Activated T-cell treated with anti-CD3 and anti-CD28 coated beads, Interleukin-2, amount 50 U/mL, for 48 hours (primary cell): ENCODE results near the gene ERP29.
"Not testable (repeated sequence)": the region's sequence is repeated elsewhere in the genome, so short reads cannot be mapped to it uniquely, and the experiment has no call there.

Source experiments
- DNase-seq, 2 experiments: peaks; one replicate each; pipeline ENCODE4 v3.0.0-alpha.2; 2020

ERP29 gene

DNA sequence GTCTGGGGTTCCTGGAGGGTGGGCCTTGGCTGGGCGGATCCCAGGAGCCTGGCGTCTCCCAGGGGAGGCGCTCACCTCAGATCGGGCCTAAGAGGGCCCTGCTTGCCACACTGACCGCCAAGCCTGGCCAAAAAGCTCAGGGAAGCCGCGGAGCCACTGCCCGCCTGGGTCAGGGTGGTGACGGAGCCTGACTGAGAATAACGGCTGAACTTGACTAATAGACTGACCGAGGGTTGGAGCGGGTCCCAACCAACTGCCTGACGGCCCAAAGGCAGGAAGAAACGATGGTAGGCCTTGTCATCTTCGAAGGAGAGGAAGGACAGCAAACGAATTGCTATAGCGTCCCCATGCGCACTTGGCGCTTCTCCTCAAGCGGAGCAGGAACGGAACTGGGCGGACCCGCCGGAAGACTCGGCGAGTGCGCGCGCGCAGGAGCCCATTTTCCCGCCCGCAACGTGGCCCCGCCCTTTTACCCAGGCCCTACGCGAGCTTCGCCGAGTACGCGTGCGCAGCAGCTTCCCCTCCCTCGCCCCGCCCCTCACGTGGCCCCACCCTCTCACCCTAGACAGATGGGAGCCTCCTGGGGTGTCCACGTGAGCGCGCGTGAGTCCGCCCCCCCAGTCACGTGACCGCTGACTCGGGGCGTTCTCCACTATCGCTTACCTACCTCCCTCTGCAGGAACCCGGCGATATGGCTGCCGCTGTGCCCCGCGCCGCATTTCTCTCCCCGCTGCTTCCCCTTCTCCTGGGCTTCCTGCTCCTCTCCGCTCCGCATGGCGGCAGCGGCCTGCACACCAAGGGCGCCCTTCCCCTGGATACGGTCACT, at the start of gene ERP29, which contains the start of gene TMEM116:
TSS of gene ERP29 (plus strand) at position 652 of the 826 bp plus-strand sequence. CDS start at position 692, 40 bp downstream.
TSS of gene TMEM116 (minus strand) at position 391 of the 826 bp plus-strand sequence. CDS start 7,895 bp downstream, outside the sequence.
- DNase-seq = peak; percentile 100

DNA sequence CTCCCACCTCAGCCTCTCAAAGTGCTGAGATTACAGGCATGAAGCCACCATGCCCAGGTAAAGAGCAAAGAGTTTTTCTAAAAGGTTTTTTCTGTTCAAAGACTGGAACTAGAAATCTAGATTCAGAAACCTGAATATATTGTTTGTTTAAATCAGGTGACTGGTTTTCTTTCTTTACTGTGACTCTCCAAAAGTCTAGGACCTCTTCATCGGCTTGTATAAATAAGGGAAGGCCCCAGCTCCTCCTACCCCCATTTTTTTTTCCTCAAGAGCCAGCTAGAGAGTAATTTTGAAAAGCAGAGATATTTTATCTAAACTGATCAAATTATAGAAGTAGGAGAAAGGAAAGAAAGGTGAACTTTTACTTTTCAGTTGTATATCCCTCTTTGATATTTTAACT, 48.3 kb upstream of the ERP29 start:
- DNase-seq = no peak

DNA sequence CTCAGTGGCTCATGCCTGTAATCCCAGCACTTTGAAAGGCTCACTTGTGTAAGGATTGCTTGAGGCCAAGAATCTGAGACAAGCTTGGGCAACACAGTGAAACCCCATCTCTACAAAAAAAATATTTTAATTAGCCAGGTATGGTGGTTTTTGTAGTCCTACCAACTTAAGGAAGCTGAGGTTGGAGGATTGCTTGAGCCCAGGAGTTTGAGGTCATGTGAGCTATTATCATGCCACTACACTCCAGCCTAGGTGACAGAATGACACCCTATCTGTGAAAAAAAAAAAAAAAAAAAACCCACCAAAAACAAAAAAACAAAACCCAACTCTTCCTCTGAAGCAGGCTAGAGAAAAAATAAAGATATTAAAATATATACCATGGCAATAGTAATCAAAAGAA, 41.4 kb upstream of the ERP29 start:
- no peak for DNase-seq

DNA sequence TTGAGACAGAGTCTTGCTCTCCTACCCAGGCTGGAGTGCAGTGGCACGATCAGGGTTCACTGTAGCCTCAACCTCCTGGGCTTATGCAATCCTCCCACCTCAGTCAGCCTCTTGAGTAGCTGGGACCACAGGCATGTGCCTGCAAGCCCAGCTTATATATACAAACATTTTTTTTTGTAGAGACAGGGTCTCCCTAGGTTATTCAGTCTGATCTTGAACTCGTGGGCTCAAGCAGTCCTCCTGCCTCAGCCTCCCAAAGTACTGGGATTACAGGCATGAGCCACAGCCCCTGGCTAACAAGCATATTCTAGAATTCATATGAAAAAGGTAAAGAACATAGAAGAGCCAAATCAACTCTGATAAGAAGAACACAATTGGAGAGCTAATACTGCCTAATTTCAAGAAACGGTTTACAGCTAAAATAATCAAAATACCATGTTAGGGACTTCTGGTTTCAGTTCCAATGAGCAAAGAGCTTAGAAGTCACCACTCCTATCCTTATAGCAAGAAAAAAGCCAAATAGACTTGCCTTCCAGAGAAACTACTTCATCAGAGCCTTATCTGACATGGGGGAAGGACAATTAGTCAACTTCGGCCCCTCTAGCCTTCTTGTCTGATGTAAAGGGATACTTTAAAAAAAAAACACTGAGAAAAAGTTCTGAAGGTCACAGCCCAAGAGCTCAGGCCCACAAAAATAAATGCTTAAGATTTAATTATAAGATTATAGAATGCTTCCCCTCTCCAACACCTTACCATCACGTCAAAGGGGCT, 37.9 kb upstream of the ERP29 start:
- DNase-seq = no peak

DNA sequence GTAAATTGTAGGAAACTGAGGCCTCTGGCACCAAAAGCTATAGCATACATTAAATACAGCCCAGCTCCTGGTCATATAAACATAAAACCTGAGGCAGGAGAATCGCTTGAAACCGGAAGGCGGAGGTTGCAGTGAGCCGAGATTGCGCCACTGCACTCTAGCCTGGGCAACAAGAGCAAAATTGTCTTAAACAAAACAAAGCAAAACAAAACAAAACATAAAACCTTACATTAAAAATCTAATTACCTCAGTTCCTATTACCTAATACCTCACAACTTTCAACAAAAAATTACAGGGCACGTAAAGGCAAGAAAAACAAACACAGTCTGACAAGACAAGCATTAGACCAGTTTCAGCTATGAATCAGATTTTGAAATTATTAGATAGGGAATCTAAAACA, 36.9 kb upstream of the ERP29 start:
- no peak for DNase-seq

DNA sequence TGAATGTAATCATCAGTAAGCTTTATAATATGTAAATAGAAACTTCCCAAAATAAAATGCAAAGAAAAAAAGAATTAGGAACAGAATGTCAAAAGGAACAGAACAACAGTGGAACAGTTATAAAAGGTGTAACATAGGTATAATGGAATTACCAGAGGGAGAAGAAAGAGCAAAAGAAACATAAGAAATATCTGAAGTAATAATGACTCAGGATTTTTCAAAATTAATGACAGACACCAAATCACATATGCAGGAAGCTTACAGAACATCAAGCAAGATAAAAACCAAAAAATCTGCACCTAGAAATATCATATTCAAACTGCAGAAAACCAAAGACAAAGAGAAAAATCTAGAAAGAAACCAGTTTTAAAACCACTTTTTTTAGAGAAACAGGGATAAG, 36.4 kb upstream of the ERP29 start:
- DNase-seq = no peak

DNA sequence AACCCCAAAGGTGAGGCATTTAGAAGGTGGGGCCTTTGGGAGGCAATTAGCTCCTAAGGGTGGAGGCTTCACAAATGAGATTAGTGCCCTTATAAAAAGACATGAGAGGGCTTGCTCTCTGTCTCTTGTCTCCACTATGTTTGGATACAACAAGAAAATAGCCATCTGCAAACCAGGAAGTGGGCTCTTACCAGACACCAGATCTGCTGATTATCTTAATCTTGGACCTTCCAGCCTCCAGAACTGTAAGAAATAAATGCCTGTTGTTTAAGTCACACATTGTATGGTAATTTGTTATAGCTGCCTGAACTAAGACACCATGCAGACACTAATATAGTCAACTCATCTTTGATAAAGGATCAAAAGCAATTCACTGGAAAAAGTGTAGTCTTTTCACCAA, 34.7 kb upstream of the ERP29 start:
- DNase-seq = no peak

DNA sequence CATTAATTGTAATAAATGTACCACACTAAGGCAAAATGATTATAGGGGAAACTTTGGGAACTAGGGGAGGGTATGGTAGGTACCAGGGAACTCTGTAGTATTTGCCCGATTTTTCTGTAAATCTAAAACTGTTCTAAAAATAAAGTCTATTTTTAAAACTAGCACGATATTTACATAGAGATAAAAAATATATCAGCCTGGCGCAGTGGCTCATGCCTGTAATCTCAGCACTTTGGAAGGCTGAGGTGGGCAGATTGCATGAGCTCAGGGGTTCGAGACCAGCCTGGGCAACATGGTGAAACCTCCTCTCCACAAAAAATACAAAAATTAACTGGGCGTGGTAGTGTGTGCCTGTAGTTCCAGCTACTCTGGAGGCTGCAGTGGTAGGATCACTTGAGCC, 32.6 kb upstream of the ERP29 start:
- no peak for DNase-seq

DNA sequence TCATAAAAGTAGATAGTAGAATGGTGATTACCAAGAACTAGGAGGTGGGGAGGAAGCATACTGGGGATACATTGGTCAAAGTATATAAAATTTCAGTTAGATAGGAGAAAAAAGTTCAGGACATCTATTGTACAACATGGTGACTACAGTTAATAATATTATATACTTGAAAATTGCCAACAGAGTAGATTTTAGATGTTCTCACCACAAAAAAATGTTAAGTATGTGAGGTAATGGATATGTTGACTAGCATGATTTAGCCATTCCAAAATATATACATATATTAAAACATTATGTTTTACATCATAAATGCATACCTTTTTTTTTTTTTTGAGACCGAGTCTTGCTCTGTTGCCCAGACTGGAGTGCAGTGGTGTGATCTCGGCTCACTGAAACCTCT, 31.2 kb upstream of the ERP29 start:
- no peak for DNase-seq

DNA sequence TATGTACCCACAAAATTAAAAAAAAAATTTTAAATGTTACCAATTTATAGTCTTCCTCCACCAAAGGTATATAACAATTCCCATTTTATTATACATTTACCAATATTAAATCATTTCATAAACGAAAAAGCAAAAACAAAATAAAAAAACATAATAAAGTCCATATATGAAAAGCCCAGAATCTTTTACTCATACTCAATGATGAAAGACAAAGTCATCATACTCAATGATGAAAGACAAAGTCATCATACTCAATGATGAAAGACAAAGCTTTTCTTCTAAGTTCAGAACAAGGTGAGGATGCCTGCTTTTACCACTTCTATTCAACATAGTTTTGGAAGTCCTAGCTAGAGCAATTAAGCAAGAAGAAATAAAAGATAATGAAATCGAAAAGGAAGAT, 28.4 kb upstream of the ERP29 start:
- no peak for DNase-seq

DNA sequence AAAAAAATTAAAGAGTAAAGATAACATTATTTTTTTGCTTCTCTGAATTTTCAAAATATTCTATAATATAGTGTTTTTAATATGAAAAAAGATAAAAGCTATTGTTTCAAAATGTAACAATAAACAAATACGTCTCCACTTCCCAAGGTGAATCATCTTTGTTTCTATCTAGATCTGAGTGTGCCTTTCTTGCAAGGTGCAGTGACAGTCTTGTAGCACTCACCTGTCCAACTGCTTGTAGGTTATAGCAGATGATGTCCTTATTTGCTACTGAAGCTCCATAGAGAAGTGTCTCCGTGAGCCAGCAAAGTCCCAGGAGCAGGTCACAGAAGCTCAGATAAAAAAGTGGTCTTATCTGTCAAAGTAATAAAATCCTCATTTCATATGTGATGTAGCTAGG, 21.7 kb upstream of the ERP29 start:
- no peak for DNase-seq

DNA sequence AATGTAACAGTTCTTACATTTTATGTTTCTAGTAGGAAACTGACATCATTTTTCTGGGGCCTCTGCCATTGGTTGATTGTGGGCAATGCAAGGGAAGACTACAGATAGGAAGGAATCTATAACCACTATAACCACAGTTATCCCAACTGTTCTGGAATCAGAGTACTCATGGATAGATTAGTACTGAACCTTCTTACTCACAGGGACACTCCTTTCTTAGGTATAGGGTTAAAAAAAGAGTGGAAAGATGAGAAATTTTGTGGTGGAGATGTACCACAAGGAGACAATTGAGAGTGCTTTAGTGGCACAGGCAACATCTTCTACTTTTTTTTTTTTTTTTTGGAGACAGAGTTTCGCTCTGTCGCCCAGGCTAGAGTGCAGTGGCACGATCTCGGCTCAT, 21.3 kb upstream of the ERP29 start:
- DNase-seq = no peak

DNA sequence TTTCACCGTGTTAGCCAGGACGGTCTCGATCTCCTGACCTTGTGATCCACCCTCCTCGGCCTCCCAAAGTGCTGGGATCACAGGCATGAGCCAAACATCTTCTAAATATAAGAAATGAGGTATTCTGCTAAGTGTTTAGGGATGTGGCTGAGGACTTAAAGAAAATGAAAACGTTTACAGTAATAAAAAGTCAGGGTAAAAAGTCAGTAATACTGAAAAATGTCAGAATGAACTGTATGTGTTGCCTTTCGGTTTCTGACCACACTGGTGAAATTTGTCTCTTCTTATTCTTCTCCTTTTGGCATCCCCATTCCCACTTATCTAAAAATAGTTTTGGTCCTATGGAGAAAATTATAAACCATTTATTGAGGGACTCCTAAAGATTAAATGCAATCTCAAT, 20.8 kb upstream of the ERP29 start:
- DNase-seq = no peak

DNA sequence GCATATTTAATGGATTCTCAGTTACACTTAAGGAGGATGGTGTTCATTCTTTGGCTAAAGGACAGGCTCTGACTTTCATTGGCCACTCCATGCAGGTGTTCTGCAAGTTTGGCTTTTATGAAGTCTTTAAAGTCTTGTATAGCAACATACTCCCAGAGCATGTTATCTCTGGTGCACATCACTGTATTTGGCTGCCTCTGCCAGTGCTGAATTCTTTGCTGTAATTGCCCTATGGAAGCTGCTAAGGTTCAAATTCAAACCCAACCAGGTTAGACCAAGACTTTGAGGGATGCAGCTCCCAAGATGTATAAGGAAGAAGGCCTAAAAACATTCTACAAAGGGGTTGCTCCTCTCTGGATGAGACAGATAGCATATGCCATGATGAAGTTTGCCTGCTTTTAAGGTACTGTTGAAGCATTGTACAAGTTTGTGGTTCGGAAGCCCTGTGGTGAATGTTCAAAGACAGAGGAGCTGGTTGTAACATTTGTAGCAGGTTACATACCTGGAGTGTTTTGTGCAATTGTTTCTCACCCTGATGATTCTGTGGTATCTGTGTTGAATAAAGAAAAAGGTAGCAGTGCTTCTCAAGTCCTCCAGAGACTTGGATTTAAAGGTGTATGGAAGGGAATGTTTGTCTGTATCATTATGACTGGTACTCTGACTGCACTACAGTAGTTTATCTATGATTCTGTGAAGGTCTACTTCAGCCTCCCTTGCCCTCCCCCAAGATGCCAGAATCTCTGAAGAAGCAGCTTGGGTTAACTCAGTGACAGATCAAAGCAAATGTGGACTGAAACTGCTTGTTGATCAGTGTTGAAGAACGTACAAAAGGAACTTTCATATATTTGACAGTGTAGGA, 19.7 kb upstream of the ERP29 start:
- DNase-seq = no peak

DNA sequence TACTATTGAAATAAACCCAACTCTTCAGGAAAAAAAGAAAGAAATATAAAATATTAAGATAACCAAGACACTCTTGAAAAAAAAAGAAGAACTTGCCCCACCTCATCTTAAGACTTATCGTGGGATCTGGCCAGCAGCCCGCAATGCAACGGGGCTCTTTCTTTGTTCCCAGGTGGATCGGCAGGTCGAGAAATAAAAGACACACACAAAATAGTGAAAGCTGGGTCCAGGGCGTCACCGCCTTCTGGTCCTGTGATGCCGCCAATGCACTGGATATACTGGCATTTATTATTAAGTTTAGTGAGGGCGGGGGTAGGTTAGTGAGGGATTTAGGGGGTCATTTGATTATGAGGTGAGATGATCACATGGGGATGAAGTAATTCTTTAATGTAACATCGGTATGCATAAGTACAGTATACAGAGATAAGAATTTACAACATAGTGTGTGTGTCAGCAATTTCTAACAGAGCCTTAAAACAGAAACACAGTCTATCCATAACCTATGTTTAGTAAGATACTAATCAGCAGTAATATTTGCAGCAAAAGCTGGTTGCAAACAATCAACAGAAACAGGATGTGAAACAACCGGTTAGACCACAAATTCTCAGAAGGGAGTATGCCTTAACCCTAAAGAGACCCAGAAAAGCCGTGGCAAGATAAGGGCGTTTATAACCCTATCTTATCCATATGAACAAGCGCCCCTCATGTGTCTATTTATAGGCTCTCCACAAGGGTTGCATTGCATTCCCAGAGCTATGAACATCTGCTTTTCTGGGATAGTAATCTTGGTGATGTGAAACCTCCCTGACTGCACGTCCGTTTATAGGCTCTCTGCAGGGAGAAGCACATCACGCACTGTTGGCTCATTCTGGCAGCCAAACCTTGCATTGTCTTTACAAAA, 18.8 kb upstream of the ERP29 start:
- not testable (repeated sequence) for DNase-seq

DNA sequence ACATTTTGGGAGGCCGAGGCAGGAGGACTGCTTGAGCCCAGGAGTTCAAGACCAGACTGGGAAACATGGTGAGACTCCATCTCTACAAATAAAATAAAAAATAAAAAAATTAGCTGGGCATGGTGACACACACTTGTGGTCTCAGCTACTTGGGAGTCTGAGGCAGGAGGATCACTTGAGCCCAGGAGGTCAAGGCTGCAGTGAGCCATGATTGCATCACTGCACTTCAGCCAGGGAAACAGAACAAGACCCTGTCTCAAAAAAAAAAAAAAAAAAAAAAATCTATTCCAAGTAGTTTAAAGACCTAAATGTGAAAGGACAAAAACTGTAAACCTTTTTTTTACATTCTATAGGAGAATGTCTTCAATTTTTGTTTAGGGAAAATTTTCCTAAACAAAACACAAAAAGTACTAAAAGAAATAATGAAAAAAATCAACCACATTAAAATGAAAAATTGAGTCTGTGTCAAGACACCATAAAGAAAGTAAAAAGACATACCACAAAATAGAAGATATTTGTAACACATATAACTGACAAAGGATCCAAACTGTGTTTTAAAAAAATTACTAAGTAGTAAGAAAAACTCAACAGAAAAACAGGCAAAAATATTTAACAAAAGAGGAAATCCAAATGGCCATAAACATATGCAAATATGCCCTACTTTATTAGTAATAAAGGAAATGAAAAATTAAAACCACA, 17.3 kb upstream of the ERP29 start:
- no peak for DNase-seq

DNA sequence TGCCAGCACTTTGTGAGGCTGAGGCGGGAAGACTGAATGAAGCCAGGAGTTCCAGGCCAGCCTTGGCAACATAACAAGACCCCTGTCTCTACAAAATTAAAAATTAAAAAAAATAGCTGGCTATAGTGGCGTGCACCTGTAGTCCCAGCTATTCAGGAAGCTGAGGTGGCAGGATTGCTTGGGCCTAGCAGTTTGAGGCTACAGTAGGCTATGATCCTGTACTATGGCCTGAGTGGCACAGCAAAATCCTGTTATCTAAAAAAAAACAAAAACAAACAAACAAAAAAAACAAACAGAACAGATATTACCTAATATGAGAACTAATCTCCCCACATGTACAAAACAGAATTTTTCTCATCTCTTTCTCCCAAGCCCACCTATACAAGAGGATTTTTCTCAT, 15.9 kb upstream of the ERP29 start:
- DNase-seq = no peak

DNA sequence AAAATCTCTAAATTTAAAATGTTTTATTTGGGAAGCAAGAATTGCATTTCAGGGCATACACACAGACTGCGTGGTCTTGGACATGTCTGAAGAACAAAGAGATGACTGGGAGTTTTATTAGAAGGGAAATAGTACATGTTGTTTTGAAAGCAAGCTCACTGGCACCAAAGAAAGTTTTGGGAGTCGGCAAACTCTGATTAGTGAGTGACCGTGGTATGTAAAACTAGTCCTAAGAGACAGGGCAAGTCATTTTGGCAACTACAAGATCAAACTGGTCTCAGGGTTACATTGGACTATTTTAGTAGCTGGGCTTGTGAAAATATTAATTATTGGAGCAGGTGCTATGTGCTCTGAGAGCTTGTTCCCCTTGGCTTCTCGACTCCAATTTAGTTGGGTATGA, 15.2 kb upstream of the ERP29 start:
- DNase-seq = no peak

DNA sequence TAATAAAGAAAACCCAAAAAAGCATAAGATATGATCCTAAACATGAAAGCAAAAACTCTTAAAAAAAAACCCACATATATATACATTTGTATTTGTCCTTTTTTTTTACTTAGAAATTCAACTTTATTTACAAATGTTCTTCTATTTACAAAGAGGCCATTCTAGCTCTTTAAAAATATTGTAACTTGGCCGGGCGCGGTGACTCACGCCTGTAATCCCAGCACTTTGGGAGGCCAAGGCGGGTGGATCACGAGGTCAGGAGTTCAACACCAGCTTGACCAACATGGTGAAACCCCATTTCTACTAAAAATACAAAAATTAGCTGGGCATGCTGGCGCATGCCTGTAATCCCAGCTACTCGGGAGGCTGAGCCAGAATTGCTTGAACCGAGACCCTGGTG, 14.1 kb upstream of the ERP29 start:
- DNase-seq = not testable (repeated sequence)

DNA sequence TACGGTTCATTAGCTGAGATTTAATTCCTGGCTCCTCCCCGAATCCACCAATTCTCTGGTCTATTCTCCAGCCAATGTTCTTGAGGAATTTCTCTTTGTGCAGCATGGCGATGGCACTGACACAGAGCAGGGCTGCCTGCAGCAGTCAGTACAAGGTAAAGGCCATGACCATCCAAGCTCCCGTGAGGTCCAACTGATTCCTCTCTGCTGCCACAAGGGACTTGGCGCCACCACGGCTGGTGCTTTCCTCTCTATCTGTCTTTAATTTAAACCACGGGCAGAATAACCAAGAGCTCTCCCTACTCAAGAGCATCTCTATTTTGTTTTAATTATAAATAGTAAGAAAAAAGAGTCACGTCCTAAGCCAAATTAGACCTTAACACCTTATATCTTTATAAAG, 12.4 kb upstream of the ERP29 start:
- no peak for DNase-seq

DNA sequence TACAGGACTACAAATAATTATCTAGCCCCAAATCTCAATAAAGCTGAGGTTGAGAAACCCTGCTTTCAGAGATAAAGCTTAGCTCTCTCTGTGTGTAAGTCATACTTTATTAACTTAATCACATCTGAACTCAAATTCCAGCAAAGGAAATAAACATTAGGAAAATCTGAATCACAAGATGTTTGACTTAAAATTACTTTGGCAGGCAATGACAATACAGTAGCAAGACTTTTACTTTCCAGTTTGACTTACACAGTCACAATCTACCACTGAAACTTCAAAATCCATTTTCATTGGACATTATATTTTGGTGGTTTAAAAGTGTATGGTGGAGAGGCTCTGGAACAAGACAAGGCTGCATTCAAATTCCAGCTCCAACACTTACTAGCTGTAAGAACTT, 11.7 kb upstream of the ERP29 start:
- DNase-seq = no peak

DNA sequence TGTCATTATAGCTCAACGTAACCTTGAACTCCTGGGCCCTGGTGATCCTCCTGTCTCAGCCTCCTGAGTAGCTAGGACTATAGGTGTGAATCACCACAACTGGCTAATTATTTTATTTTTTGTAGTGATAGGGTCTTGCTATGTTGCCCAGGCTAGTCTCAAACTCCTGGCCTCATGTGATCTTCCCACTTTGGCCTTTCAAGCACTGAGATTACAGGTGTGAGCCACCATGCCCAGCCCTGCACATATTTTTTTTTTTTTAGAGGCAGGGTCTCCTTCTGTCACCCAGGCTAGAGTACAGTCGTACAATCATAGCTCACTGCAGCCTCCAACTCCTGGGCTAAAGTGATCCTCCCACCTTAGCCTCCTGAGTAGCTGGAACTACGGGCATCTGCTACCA, 9.2 kb upstream of the ERP29 start:
- no peak for DNase-seq
